Measurements from ENCODE around the gene SYK.

- no peak for TF ChIP-seq CTCF (IDR thresholded peaks at IDR 0.05)
- no peak for TF ChIP-seq EZH2phosphoT487 (IDR thresholded peaks at IDR 0.05)
These were observed 69.8 kb downstream of the SYK start for GRCh38 chr9:90871327-90871935.
